ENCODE data around the gene DAP3.

- no peak for TF ChIP-seq POLR2A (IDR thresholded peaks at IDR 0.05; ENCODE audit: extremely low read depth, insufficient read length)
- TF ChIP-seq CTCF (IDR thresholded peaks at IDR 0.05; ENCODE audit: low read depth, low read length) = no peak
Measured at GRCh38 chr1:155646307-155646706, 42.6 kb upstream of the DAP3 start.

Measured in NB4 (cell line).